ENCODE measurements around the gene LEFTY1.

- TF ChIP-seq CTCF (conservative IDR thresholded peaks at IDR 0.05 in 1 of 2, IDR thresholded peaks at IDR 0.05 in 1 of 2; ENCODE audit: low read depth in 1 of 2, low read length in 2 of 2) (no peak), EZH2 (IDR thresholded peaks at IDR 0.05; ENCODE audit: low read length, missing control alignments) (no peak)
Measured at GRCh38 chr1:225883616-225884265, 5.2 kb downstream of the LEFTY1 start.
